K562 (cell line): ENCODE measurements around the gene CCDC17. TPM values are rescaled to one million over a fixed set of nuclear protein-coding genes. Genes with fewer than 3 reads are reported as not detected.

ENCODE experiments used
- ARID1B ChIP-seq: fragments of 450-650 bp; IDR thresholded peaks from 2 replicates; pipeline ENCODE4 v1.6.1; 2016; ENCODE audit warnings: antibody characterized with exemption, mild to moderate bottlenecking, inconsistent platforms
- ATF2 ChIP-seq: sonication (generic); formaldehyde crosslinking; IDR thresholded peaks from 2 replicates; pipeline ENCODE4 v1.8.1; 2022; ENCODE audit warnings: missing genetic modification reagents
- CTCFL ChIP-seq: IDR thresholded peaks from 2 replicates; pipeline ENCODE4 v1.6.1; 2011; ENCODE audit warnings: borderline replicate concordance, low read depth, mild to moderate bottlenecking, moderate library complexity, low read length; ENCODE audit not compliant: insufficient read depth, poor library complexity, severe bottlenecking
- DACH1 ChIP-seq: fragments of 450-650 bp; IDR thresholded peaks from 2 replicates; pipeline ENCODE4 v1.6.1; 2018; ENCODE audit not compliant: partially characterized antibody
- HOMEZ ChIP-seq: fragments of 250-450 bp; sonication (Bioruptor Pico); IDR thresholded peaks from 2 replicates; pipeline ENCODE4 v1.4.0; 2020; ENCODE audit warnings: mild to moderate bottlenecking, moderate library complexity
- MTA2 ChIP-seq: fragments of 450-650 bp; IDR thresholded peaks from 2 replicates; pipeline ENCODE4 v1.6.1; 2016; ENCODE audit warnings: low read depth
- MYBL2 ChIP-seq, 2 experiments: fragments of 450-650 bp in 1 of 2; sonication (generic) in 1 of 2; formaldehyde crosslinking in 1 of 2; IDR thresholded peaks; 2 replicates each; pipeline versions ENCODE4 v1.6.1 to v1.8.1; 2017 to 2022; ENCODE audit warnings: borderline replicate concordance in 1 of 2, inconsistent platforms in 1 of 2, low read depth in 1 of 2, mild to moderate bottlenecking in 1 of 2, missing genetic modification reagents in 1 of 2, moderate library complexity in 1 of 2
- NFYB ChIP-seq: IDR thresholded peaks from 2 replicates; pipeline ENCODE4 v1.6.1; 2011; ENCODE audit warnings: mild to moderate bottlenecking, moderate library complexity; ENCODE audit not compliant: insufficient read length; ENCODE audit errors: extremely low read depth
- OTX1 ChIP-seq: fragments of 450-650 bp; formaldehyde crosslinking; IDR thresholded peaks from 2 replicates; pipeline ENCODE4 v1.4.0; 2022; ENCODE audit warnings: mild to moderate bottlenecking
- SAFB2 ChIP-seq: fragments of 200-400 bp; formaldehyde crosslinking; IDR thresholded peaks from 2 replicates; pipeline ENCODE4 v1.6.1; 2018; ENCODE audit warnings: borderline replicate concordance, low read length, low read depth, moderate library complexity; ENCODE audit not compliant: severe bottlenecking
- SIX5 ChIP-seq, 2 experiments: IDR thresholded peaks; 2 replicates each; pipeline ENCODE4 v1.6.1; 2011; ENCODE audit warnings: low read length in 2 of 2, borderline replicate concordance in 1 of 2, low read depth in 1 of 2, mild to moderate bottlenecking in 1 of 2, moderate library complexity in 1 of 2; ENCODE audit not compliant: insufficient read depth in 1 of 2
- THAP7 ChIP-seq: fragments of 250-450 bp; sonication (Bioruptor Pico); IDR thresholded peaks from 2 replicates; pipeline ENCODE4 v1.5.0; 2021
- TRIM24 ChIP-seq, 2 experiments: fragments of 450-650 bp; IDR thresholded peaks; 2 replicates each; pipeline ENCODE4 v1.6.1; 2016
- ZBTB49 ChIP-seq: sonication (generic); formaldehyde crosslinking; IDR thresholded peaks from 2 replicates; pipeline ENCODE4 v1.8.0; 2022; ENCODE audit warnings: missing genetic modification reagents, mild to moderate bottlenecking, borderline replicate concordance
- ZBTB8A ChIP-seq: fragments of 450-650 bp; IDR thresholded peaks from 2 replicates; pipeline ENCODE4 v1.6.1; 2018; ENCODE audit warnings: mild to moderate bottlenecking, moderate library complexity; ENCODE audit not compliant: partially characterized antibody
- ZC3H8 ChIP-seq: fragments of 450-650 bp; IDR thresholded peaks from 2 replicates; pipeline ENCODE4 v1.6.1; 2017
- ZNF511 ChIP-seq: sonication (generic); formaldehyde crosslinking; IDR thresholded peaks from 2 replicates; pipeline ENCODE4 v1.8.0; 2022; ENCODE audit warnings: mild to moderate bottlenecking, missing genetic modification reagents
- ZNF75A ChIP-seq: fragments of 450-650 bp; formaldehyde crosslinking; IDR thresholded peaks from 2 replicates; pipeline ENCODE4 v1.4.0; 2020; ENCODE audit warnings: mild to moderate bottlenecking
- polyA plus RNA-seq, 8 experiments: library from polyadenylated mRNA; depleted of rRNA in 4 of 8; stranded (reverse) in 5 of 8; unstranded in 3 of 8; fragments of >200 nt; fragmentation: Nextera tagmentation in 2 of 8; fragmentation: Illumina TruSeq in 1 of 8; extraction: Ambion mirVana in 2 of 8; extraction: Trizol in 1 of 8; gene quantifications; 2 replicates each; pipeline versions ENCODE4 v1.2.1 to v1.2.3, GENCODE V29; 2011 to 2014; ENCODE audit warnings: inconsistent platforms in 1 of 8, missing spikeins in 1 of 8
- total RNA-seq, 7 experiments: library from RNA; depleted of rRNA in 6 of 7; stranded (reverse); fragments of >200 nt in 6 of 7; fragmentation: Illumina TruSeq in 2 of 7; extraction: Trizol in 2 of 7; gene quantifications; 2 replicates each; pipeline versions ENCODE4 v1.2.1 to v1.2.3, GENCODE V29; 2011 to 2021; ENCODE audit warnings: low replicate concordance in 1 of 7

CCDC17 gene
- total and polyA plus RNA-seq, 9 of the 15 experiments (the other 6 are each of a cell fraction or from before 2014, with no cell fraction given), result 0.20 to 2.4 (median 0.85) TPM

GRCh38 chr1:45583666-45584350, 40.0 kb downstream of the CCDC17 start, which contains the start of gene NASP (continued):
- TF ChIP-seq ZBTB49 (CRISPR knock-in tag) (no peak), OTX1 (no peak), ATF2 (CRISPR knock-in tag) (peak; percentile 30; the same call in 1 of the 2 replicates), MYBL2 (IDR thresholded peaks at IDR 0.05; ENCODE audit: low read depth) (no peak), MYBL2 (CRISPR knock-in tag; IDR thresholded peaks at IDR 0.05; ENCODE audit: borderline replicate concordance) (peak; percentile 62; the same call in 1 of the 2 replicates), DACH1 (no peak), SAFB2 (no peak), HOMEZ (CRISPR knock-in tag) (no peak), THAP7 (CRISPR knock-in tag) (peak; percentile 73; the same call in 1 of the 2 replicates), SIX5 (IDR thresholded peaks at IDR 0.05; ENCODE audit: borderline replicate concordance in 1 of 2, insufficient read depth in 1 of 2, low read depth in 1 of 2, low read length in 2 of 2) (no peak), ZNF75A (CRISPR knock-in tag) (no peak), MTA2 (no peak), TRIM24 (IDR thresholded peaks at IDR 0.05) (peak in 1 of 2 experiments; percentile 25; a peak in 1 of 4 replicates), ZBTB8A (no peak), NFYB (no peak), ARID1B (peak; percentile 56; the same call in 1 of the 2 replicates), CTCFL (peak; percentile 52), ZC3H8 (0 out of 2 replicates have a peak, but pooled peaks have one; percentile 62), ZNF511 (CRISPR knock-in tag) (no peak; the same call in 1 of the 2 replicates)
